HepG2 (cell line): Measurements from ENCODE around the gene DMXL1. TPM values are rescaled to one million over a fixed set of nuclear protein-coding genes. Genes with fewer than 3 reads are reported as not detected.
A peak's percentile ranks its signal among the peaks of the same experiment; 100 is the strongest.

ENCODE experiments used
- AGO2 ChIP-seq: fragments of 200-400 bp; formaldehyde crosslinking; optimal IDR thresholded peaks from 2 replicates; pipeline ENCODE3; 2017; ENCODE audit warnings: mild to moderate bottlenecking, low read depth, low read length, moderate library complexity
- CAMTA2 ChIP-seq: sonication (generic); formaldehyde crosslinking; IDR thresholded peaks from 2 replicates; pipeline ENCODE4 v1.4.0; 2020; ENCODE audit warnings: mild to moderate bottlenecking, missing genetic modification reagents, borderline replicate concordance
- DPF2 ChIP-seq: sonication (generic); formaldehyde crosslinking; IDR thresholded peaks from 2 replicates; pipeline ENCODE4 v1.4.0; 2020; ENCODE audit warnings: mild to moderate bottlenecking, low read depth, missing genetic modification reagents, borderline replicate concordance
- EED ChIP-seq: sonication (generic); formaldehyde crosslinking; IDR thresholded peaks from 2 replicates; pipeline ENCODE4 v1.5.0; 2020; ENCODE audit warnings: mild to moderate bottlenecking, missing genetic modification reagents
- ELF4 ChIP-seq: sonication (generic); formaldehyde crosslinking; IDR thresholded peaks from 2 replicates; pipeline ENCODE4 v1.5.0; 2020; ENCODE audit warnings: missing genetic modification reagents, mild to moderate bottlenecking, moderate library complexity, borderline replicate concordance
- FOXA1 ChIP-seq, 2 experiments: fragments of 450-650 bp in 1 of 2; sonication (generic) in 1 of 2; formaldehyde crosslinking in 1 of 2; IDR thresholded peaks; 2 replicates each; pipeline versions ENCODE4 v1.4.0 to v1.6.1; 2016 to 2020; ENCODE audit warnings: missing genetic modification reagents in 1 of 2
- HNRNPLL ChIP-seq: fragments of 200-400 bp; formaldehyde crosslinking; IDR thresholded peaks from 2 replicates; pipeline ENCODE4 v1.6.1; 2017; ENCODE audit warnings: mild to moderate bottlenecking, low read depth, low read length; ENCODE audit not compliant: poor library complexity, severe bottlenecking
- MXD4 ChIP-seq: IDR thresholded peaks from 2 replicates; pipeline ENCODE4 v1.6.1; 2016; ENCODE audit warnings: mild to moderate bottlenecking, missing biosample characterization, missing genetic modification reagents
- NCOA5 ChIP-seq: sonication (generic); formaldehyde crosslinking; IDR thresholded peaks from 2 replicates; pipeline ENCODE4 v1.4.0; 2020; ENCODE audit warnings: missing genetic modification reagents
- NFRKB ChIP-seq: fragments of 450-650 bp; IDR thresholded peaks from 2 replicates; pipeline ENCODE4 v1.6.1; 2017
- PPARG ChIP-seq: conservative IDR thresholded peaks from 2 replicates; pipeline ENCODE4 v1.6.1; 2016; ENCODE audit warnings: missing biosample characterization, missing genetic modification reagents
- THAP11 ChIP-seq: IDR thresholded peaks from 2 replicates; pipeline ENCODE4 v1.6.1; 2016; ENCODE audit warnings: missing biosample characterization, missing genetic modification reagents
- ZFP36L1 ChIP-seq: sonication (generic); formaldehyde crosslinking; IDR thresholded peaks from 2 replicates; pipeline ENCODE4 v1.8.0; 2022; ENCODE audit warnings: mild to moderate bottlenecking, missing genetic modification reagents, moderate library complexity
- ZMYM4 ChIP-seq: sonication (generic); formaldehyde crosslinking; IDR thresholded peaks from 2 replicates; pipeline ENCODE4 v1.8.1; 2023; ENCODE audit warnings: mild to moderate bottlenecking, missing genetic modification reagents
- ZNF143 ChIP-seq: sonication (generic); formaldehyde crosslinking; IDR thresholded peaks from 2 replicates; pipeline ENCODE4 v1.4.0; 2020; ENCODE audit warnings: missing genetic modification reagents
- ZNF224 ChIP-seq: sonication (generic); formaldehyde crosslinking; IDR thresholded peaks from 2 replicates; pipeline ENCODE4 v1.5.0; 2020; ENCODE audit warnings: mild to moderate bottlenecking, missing genetic modification reagents
- ZNF451 ChIP-seq: sonication (generic); formaldehyde crosslinking; IDR thresholded peaks from 2 replicates; pipeline ENCODE4 v1.5.0; 2020; ENCODE audit warnings: mild to moderate bottlenecking, missing genetic modification reagents
- ZNF552 ChIP-seq: sonication (generic); formaldehyde crosslinking; IDR thresholded peaks from 2 replicates; pipeline ENCODE4 v1.9.0; 2022; ENCODE audit warnings: missing genetic modification reagents, mild to moderate bottlenecking, borderline replicate concordance
- ZNF605 ChIP-seq: sonication (generic); formaldehyde crosslinking; IDR thresholded peaks from 2 replicates; pipeline ENCODE4 v1.8.0; 2022; ENCODE audit warnings: mild to moderate bottlenecking, missing genetic modification reagents
- ZNF616 ChIP-seq: sonication (generic); formaldehyde crosslinking; IDR thresholded peaks from 2 replicates; pipeline ENCODE4 v1.5.0; 2020; ENCODE audit warnings: low read depth, mild to moderate bottlenecking, missing genetic modification reagents
- ZNF773 ChIP-seq: sonication (generic); formaldehyde crosslinking; IDR thresholded peaks from 2 replicates; pipeline ENCODE4 v1.4.0; 2020; ENCODE audit warnings: missing genetic modification reagents, borderline replicate concordance
- polyA plus RNA-seq, 8 experiments: library from polyadenylated mRNA; depleted of rRNA in 3 of 8; stranded (reverse) in 7 of 8; unstranded in 1 of 8; fragments of >200 nt; fragmentation: Illumina TruSeq in 4 of 8; extraction: Trizol in 4 of 8; gene quantifications; 2 replicates each; pipeline versions ENCODE4 v1.2.1 to v1.2.3, GENCODE V29; 2011 to 2016; ENCODE audit warnings: low read depth in 4 of 8, missing spikeins in 1 of 8, mixed read lengths in 1 of 8; ENCODE audit not compliant: insufficient read depth in 1 of 8
- total RNA-seq, 5 experiments: library from RNA; depleted of rRNA; stranded (reverse); fragments of >200 nt; fragmentation: Illumina TruSeq; extraction: Trizol; gene quantifications; 2 replicates each; pipeline ENCODE4 v1.2.3, GENCODE V29; 2016; ENCODE audit warnings: low read depth in 1 of 5
- TF ChIP-seq, protein P1 (sequence below): sonication (generic); formaldehyde crosslinking; conservative IDR thresholded peaks from 2 replicates; pipeline ENCODE4 v1.8.0; 2022; ENCODE audit warnings: mild to moderate bottlenecking, moderate library complexity, missing genetic modification reagents
- TF ChIP-seq, protein P2 (sequence below): IDR thresholded peaks from 2 replicates; pipeline ENCODE4 v1.6.1; 2016; ENCODE audit warnings: missing biosample characterization, missing genetic modification reagents, low read depth
- TF ChIP-seq, protein P3 (sequence below): sonication (generic); formaldehyde crosslinking; IDR thresholded peaks from 2 replicates; pipeline ENCODE4 v1.5.1; 2020; ENCODE audit warnings: mild to moderate bottlenecking, missing genetic modification reagents, moderate library complexity
- TF ChIP-seq, protein P4 (sequence below): sonication (generic); formaldehyde crosslinking; IDR thresholded peaks from 2 replicates; pipeline ENCODE4 v1.4.0; 2020; ENCODE audit warnings: mild to moderate bottlenecking, missing genetic modification reagents

DMXL1 gene
- total and polyA plus RNA-seq, 2 of the 13 experiments (the other 11 are each of a cell fraction or from before 2014, with no cell fraction given): 6.9 to 18.6 TPM

DNA sequence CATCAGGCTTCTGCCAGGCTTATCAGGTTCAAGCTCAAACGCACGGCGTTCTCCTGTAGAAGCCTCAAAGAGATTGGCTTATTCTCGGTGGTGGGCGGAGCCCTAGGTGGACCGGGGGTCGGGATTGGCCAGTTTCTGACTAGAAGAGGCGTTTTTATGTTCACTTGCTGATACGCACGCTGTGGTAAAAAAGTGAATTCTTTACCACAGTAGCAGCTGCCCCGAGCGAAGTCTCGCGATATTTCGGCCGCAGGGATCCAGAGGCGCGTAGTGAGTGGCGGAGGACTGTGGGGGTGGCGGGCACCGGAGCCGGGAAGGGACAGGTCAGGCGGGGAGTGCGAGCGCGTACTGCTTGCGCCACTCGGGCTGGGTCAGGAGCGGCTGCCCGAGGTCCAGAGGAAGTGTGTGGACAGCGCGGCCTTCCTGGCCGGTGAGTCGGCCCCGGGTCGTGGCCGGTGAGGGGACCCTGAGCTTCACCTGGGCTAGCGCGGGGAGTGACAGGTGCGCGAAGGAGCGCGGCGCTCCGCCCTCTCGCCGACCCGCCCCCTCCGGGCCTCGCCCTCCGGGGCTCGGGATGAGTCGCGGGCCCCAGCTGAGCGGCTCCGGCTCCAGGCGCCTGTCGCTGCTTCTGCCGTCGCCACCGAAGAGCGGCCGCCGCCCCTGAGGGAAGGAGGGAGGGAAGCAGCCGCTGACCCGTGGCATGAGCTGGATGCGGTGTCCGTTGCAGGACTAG, at the start of gene DMXL1 (continued):
- peak; percentile 88; the same call in 1 of the 2 replicates for TF ChIP-seq ZMYM4 (CRISPR knock-in tag)
- peak; percentile 94 for TF ChIP-seq THAP11 (CRISPR knock-in tag)
- no peak for TF ChIP-seq NCOA5 (CRISPR knock-in tag)
- no peak for TF ChIP-seq PPARG
- peak; percentile 68 for TF ChIP-seq AGO2
- no peak for TF ChIP-seq FOXA1 (IDR thresholded peaks at IDR 0.05)
- peak; percentile 3; the same call in 1 of the 2 replicates for TF ChIP-seq FOXA1 (CRISPR knock-in tag; IDR thresholded peaks at IDR 0.05)
- TF ChIP-seq, protein P1, sequence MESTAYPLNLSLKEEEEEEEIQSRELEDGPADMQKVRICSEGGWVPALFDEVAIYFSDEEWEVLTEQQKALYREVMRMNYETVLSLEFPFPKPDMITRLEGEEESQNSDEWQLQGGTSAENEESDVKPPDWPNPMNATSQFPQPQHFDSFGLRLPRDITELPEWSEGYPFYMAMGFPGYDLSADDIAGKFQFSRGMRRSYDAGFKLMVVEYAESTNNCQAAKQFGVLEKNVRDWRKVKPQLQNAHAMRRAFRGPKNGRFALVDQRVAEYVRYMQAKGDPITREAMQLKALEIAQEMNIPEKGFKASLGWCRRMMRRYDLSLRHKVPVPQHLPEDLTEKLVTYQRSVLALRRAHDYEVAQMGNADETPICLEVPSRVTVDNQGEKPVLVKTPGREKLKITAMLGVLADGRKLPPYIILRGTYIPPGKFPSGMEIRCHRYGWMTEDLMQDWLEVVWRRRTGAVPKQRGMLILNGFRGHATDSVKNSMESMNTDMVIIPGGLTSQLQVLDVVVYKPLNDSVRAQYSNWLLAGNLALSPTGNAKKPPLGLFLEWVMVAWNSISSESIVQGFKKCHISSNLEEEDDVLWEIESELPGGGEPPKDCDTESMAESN: peak; percentile 57; the same call in 1 of the 2 replicates
- no peak for TF ChIP-seq DPF2 (CRISPR knock-in tag)
- TF ChIP-seq ZNF605 (CRISPR knock-in tag): no peak; the same call in 1 of the 2 replicates
- peak; percentile 61; the same call in 1 of the 2 replicates for TF ChIP-seq MXD4
- 0 out of 2 replicates have a peak, but pooled peaks have one; percentile 18 for TF ChIP-seq ZNF224 (CRISPR knock-in tag)
- TF ChIP-seq ZNF451 (CRISPR knock-in tag): peak; percentile 53; the same call in 1 of the 2 replicates
- TF ChIP-seq, protein P2, sequence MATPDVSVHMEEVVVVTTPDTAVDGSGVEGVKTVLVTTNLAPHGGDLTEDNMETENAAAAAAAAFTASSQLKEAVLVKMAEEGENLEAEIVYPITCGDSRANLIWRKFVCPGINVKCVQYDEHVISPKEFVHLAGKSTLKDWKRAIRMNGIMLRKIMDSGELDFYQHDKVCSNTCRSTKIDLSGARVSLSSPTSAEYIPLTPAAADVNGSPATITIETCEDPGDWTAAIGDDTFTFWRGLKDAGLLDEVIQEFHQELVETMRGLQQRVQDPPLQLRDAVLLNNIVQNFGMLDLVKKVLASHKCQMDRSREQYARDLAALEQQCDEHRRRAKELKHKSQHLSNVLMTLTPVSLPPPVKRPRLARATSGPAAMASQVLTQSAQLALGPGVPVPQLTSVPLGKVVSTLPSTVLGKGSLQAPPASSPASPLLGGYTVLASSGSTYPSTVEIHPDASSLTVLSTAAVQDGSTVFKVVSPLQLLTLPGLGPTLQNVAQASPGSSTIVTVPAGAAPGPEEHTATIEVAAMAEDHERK (CRISPR knock-in tag): peak; percentile 13; the same call in 1 of the 2 replicates
- TF ChIP-seq ZNF616: no peak
- no peak for TF ChIP-seq ELF4 (CRISPR knock-in tag)
- no peak for TF ChIP-seq ZNF773 (CRISPR knock-in tag)
- TF ChIP-seq, protein P3, sequence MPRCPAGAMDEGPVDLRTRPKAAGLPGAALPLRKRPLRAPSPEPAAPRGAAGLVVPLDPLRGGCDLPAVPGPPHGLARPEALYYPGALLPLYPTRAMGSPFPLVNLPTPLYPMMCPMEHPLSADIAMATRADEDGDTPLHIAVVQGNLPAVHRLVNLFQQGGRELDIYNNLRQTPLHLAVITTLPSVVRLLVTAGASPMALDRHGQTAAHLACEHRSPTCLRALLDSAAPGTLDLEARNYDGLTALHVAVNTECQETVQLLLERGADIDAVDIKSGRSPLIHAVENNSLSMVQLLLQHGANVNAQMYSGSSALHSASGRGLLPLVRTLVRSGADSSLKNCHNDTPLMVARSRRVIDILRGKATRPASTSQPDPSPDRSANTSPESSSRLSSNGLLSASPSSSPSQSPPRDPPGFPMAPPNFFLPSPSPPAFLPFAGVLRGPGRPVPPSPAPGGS (CRISPR knock-in tag): 0 out of 2 replicates have a peak, but pooled peaks have one; percentile 28
- TF ChIP-seq NFRKB: no peak
- TF ChIP-seq CAMTA2 (CRISPR knock-in tag): no peak
- TF ChIP-seq, protein P4, sequence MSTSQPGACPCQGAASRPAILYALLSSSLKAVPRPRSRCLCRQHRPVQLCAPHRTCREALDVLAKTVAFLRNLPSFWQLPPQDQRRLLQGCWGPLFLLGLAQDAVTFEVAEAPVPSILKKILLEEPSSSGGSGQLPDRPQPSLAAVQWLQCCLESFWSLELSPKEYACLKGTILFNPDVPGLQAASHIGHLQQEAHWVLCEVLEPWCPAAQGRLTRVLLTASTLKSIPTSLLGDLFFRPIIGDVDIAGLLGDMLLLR: no peak
- peak; percentile 79 for TF ChIP-seq ZNF143 (CRISPR knock-in tag)
- no peak for TF ChIP-seq ZNF552 (CRISPR knock-in tag)
- no peak for TF ChIP-seq EED (CRISPR knock-in tag)
- TF ChIP-seq HNRNPLL: peak; percentile 96
- TF ChIP-seq ZFP36L1 (CRISPR knock-in tag): no peak
